Mesendoderm (in vitro differentiated cells): Measurements from ENCODE around the gene ST8SIA5.

ENCODE experiments used
- DNase-seq: peaks from one replicate; pipeline ENCODE4 v3.0.0; 2013
- H2AK5ac ChIP-seq: 2 replicates; pipeline ENCODE4 v1.6.1; 2013; ENCODE audit warnings: low read length, inconsistent platforms
- H2BK120ac ChIP-seq: 2 replicates; pipeline ENCODE4 v1.6.1; 2013; ENCODE audit warnings: low read depth, mild to moderate bottlenecking, low read length, moderate library complexity, mixed read lengths
- H2BK15ac ChIP-seq: replicated peaks from 2 replicates; pipeline ENCODE4 v1.6.1; 2013; ENCODE audit warnings: low read depth, mild to moderate bottlenecking, moderate library complexity
- H2BK5ac ChIP-seq: 2 replicates; pipeline ENCODE4 v1.6.1; 2013; ENCODE audit warnings: low read length, inconsistent platforms
- H3K18ac ChIP-seq: 2 replicates; pipeline ENCODE4 v1.6.1; 2013; ENCODE audit warnings: mild to moderate bottlenecking, low read length, mixed read lengths
- H3K23ac ChIP-seq: one replicate; pipeline ENCODE4 v1.6.1; 2013; ENCODE audit warnings: low read length
- H3K27ac ChIP-seq: 2 replicates; pipeline ENCODE4 v1.5.1; 2013; ENCODE audit warnings: low read depth, mild to moderate bottlenecking, inconsistent platforms, low read length, moderate library complexity
- H3K27me3 ChIP-seq: 2 replicates; pipeline ENCODE4 v1.6.1; 2013; ENCODE audit warnings: low read length, control low read depth, mild to moderate bottlenecking, inconsistent platforms; ENCODE audit not compliant: insufficient read depth, poor library complexity
- H3K36me3 ChIP-seq: 2 replicates; pipeline ENCODE4 v1.6.1; 2013; ENCODE audit warnings: low read length, inconsistent platforms; ENCODE audit not compliant: control insufficient read depth, insufficient read depth
- H3K4ac ChIP-seq: one replicate; pipeline ENCODE4 v1.6.1; 2013; ENCODE audit warnings: low read depth, mild to moderate bottlenecking, low read length, moderate library complexity
- H3K4me1 ChIP-seq: 2 replicates; pipeline ENCODE4 v1.6.1; 2013; ENCODE audit warnings: low read depth, low read length, inconsistent platforms; ENCODE audit not compliant: control insufficient read depth
- H3K4me2 ChIP-seq: 2 replicates; pipeline ENCODE4 v1.6.1; 2013; ENCODE audit warnings: low read length
- H3K4me3 ChIP-seq: 2 replicates; pipeline ENCODE4 v1.5.1; 2013; ENCODE audit warnings: mild to moderate bottlenecking, low read length
- H3K56ac ChIP-seq: one replicate; pipeline ENCODE4 v1.6.1; 2013; ENCODE audit warnings: low read length
- H3K79me1 ChIP-seq: 2 replicates; pipeline ENCODE4 v1.6.1; 2013; ENCODE audit warnings: low read length, inconsistent platforms
- H3K79me2 ChIP-seq: 2 replicates; pipeline ENCODE4 v1.6.1; 2013; ENCODE audit warnings: mild to moderate bottlenecking, low read length; ENCODE audit not compliant: control insufficient read depth, insufficient read depth
- H3K9ac ChIP-seq: 2 replicates; pipeline ENCODE4 v1.6.1; 2013; ENCODE audit warnings: low read length, inconsistent platforms
- H4K5ac ChIP-seq: one replicate; pipeline ENCODE4 v1.6.1; 2013; ENCODE audit warnings: low read length
- H4K8ac ChIP-seq: one replicate; pipeline ENCODE4 v1.6.1; 2013; ENCODE audit warnings: low read depth, mild to moderate bottlenecking, control low read depth, low read length, moderate library complexity
- WGBS: extraction: QIAGEN DNeasy Blood & Tissue Kit; methylation state at CpG from one replicate; pipeline ENCODE4 v1.1.7; 2013; ENCODE audit warnings: low lambda C conversion rate, missing lambda C conversion rate; ENCODE audit not compliant: insufficient coverage; ENCODE audit errors: extremely low coverage; 5-methylcytosine and 5-hydroxymethylcytosine counted together

Gene ST8SIA5

GRCh38 chr18:46716336-46716735 lies 40.5 kb downstream of the ST8SIA5 start:
- H3K4me2 ChIP-seq = no peak overlapping the region
- H3K4ac ChIP-seq = no peak overlapping the region
- H4K8ac ChIP-seq = no peak overlapping the region
- H3K27ac ChIP-seq = no peak overlapping the region
- H4K5ac ChIP-seq = no peak overlapping the region
- no peak overlapping the region for H3K9ac ChIP-seq
- H3K18ac ChIP-seq = no peak overlapping the region
- no peak overlapping the region for H2BK15ac ChIP-seq
- no CpG with 5 or more reads among the region's 5 CpGs for WGBS
- no peak overlapping the region for H3K56ac ChIP-seq
- H3K23ac ChIP-seq = no peak overlapping the region
- H2AK5ac ChIP-seq = no peak overlapping the region
- no peak overlapping the region for H3K4me3 ChIP-seq
- no peaks in the 10 kb centered on the region for H3K79me1 ChIP-seq
- DNase-seq = no peak
- H2BK120ac ChIP-seq = no peak overlapping the region
- H3K36me3 ChIP-seq = no peaks in the 10 kb centered on the region
- no peaks in the 10 kb centered on the region for H3K27me3 ChIP-seq
- no peaks in the 10 kb centered on the region for H3K4me1 ChIP-seq
- no peaks in the 10 kb centered on the region for H3K79me2 ChIP-seq
- no peak overlapping the region for H2BK5ac ChIP-seq

- no peak for DNase-seq
- Histone ChIP-seq H3K79me1 (no peaks in the 10 kb centered on the region), H3K56ac (no peak overlapping the region), H2BK120ac (no peak overlapping the region), H2BK15ac (no peak overlapping the region), H2BK5ac (no peak overlapping the region), H3K4me3 (no peak overlapping the region), H4K5ac (no peak overlapping the region), H3K18ac (no peak overlapping the region), H3K23ac (no peak overlapping the region), H3K4me1 (no peaks in the 10 kb centered on the region), H3K79me2 (no peaks in the 10 kb centered on the region), H2AK5ac (no peak overlapping the region), H3K9ac (no peak overlapping the region), H3K4me2 (no peak overlapping the region), H3K27ac (no peak overlapping the region), H3K27me3 (no peaks in the 10 kb centered on the region), H3K36me3 (no peaks in the 10 kb centered on the region), H4K8ac (no peak overlapping the region), H3K4ac (no peak overlapping the region)
- WGBS = no CpG with 5 or more reads among the region's 5 CpGs
Measured at GRCh38 chr18:46715062-46715461, 41.8 kb downstream of the ST8SIA5 start.

- Histone ChIP-seq H4K5ac (no peak overlapping the region), H3K79me2 (no peaks in the 10 kb centered on the region), H3K4me2 (no peak overlapping the region), H2BK5ac (no peak overlapping the region), H3K4ac (no peak overlapping the region), H2BK15ac (no peak overlapping the region), H3K27ac (no peak overlapping the region), H2AK5ac (no peak overlapping the region), H3K4me1 (no peaks in the 10 kb centered on the region), H3K23ac (no peak overlapping the region), H3K18ac (no peak overlapping the region), H3K36me3 (no peaks in the 10 kb centered on the region), H3K79me1 (no peaks in the 10 kb centered on the region), H2BK120ac (no peak overlapping the region), H3K56ac (no peak overlapping the region), H3K9ac (no peak overlapping the region), H3K4me3 (no peak overlapping the region), H3K27me3 (no peaks in the 10 kb centered on the region), H4K8ac (no peak overlapping the region)
- no peak for DNase-seq
- WGBS = no CpG with 5 or more reads among the region's 5 CpGs
Measured at GRCh38 chr18:46712406-46712805, 44.4 kb downstream of the ST8SIA5 start.

DNA sequence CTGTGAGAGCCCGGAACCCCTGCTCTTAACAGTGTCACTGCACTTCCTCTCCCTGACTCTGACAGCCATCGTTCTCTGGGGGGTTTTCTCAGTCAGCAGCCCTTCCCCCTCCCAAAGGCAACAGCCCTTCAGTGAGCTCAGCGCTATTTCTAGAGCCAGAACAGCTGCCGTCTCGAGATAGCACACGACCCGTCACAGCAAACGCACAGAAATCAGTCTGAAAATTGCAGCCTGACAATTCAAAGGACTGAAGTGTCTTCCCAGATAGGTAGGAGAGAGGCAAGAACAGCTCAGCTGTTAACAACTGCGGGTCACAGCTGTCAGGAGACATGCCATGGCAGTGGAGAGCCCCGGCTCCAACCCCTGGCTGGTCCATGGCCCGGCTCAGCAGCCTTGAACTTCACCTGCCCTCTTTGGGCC lies 45.4 kb downstream of the ST8SIA5 start:
- Histone ChIP-seq H3K79me2 (no peaks in the 10 kb centered on the region), H3K4me3 (no peak overlapping the region), H4K5ac (no peak overlapping the region), H3K23ac (no peak overlapping the region), H3K56ac (no peak overlapping the region), H3K79me1 (no peaks in the 10 kb centered on the region), H2BK5ac (no peak overlapping the region), H3K9ac (no peak overlapping the region), H2BK15ac (no peak overlapping the region), H3K27ac (no peak overlapping the region), H4K8ac (no peak overlapping the region), H2AK5ac (no peak overlapping the region), H3K27me3 (no peaks in the 10 kb centered on the region), H3K4me1 (peaks cover 5% of the 10 kb centered on the region), H3K36me3 (no peaks in the 10 kb centered on the region), H3K4ac (no peak overlapping the region), H3K18ac (no peak overlapping the region), H3K4me2 (no peak overlapping the region), H2BK120ac (no peak overlapping the region)
- DNase-seq = peak; percentile 37
- no CpG with 5 or more reads among the region's 11 CpGs for WGBS

DNA sequence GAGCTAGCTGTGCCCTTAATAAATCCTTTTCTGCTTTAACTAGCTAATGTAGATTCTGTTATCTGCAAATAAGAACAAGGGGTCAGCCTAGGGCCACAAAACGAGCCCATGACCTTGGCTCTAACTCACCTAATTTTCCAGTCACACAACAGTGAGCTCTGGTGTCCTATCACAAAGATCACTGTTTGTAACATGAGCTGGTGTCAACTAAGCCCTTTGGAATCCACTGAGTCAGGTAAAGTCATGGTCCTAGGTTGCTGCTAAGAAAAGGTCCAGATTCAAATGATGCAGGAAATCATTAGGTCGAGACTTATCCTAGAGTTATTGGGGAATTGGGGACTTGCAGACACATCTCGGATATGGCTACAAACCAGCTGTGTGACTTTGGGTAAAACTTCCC lies 49.9 kb downstream of the ST8SIA5 start:
- H3K79me2 ChIP-seq = no peaks in the 10 kb centered on the region
- DNase-seq = peak; percentile 68
- H3K79me1 ChIP-seq = no peaks in the 10 kb centered on the region
- H3K56ac ChIP-seq = no peak overlapping the region
- no peak overlapping the region for H2BK5ac ChIP-seq
- H4K8ac ChIP-seq = no peak overlapping the region
- H3K4me2 ChIP-seq = no peak overlapping the region
- H2BK15ac ChIP-seq = no peak overlapping the region
- no peak overlapping the region for H3K27ac ChIP-seq
- no peak overlapping the region for H2AK5ac ChIP-seq
- WGBS = no CpG with 5 or more reads among the region's 3 CpGs
- no peak overlapping the region for H3K18ac ChIP-seq
- H3K4me3 ChIP-seq = no peak overlapping the region
- no peak overlapping the region for H2BK120ac ChIP-seq
- no peaks in the 10 kb centered on the region for H3K36me3 ChIP-seq
- H3K27me3 ChIP-seq = no peaks in the 10 kb centered on the region
- no peak overlapping the region for H4K5ac ChIP-seq
- no peak overlapping the region for H3K4ac ChIP-seq
- H3K23ac ChIP-seq = no peak overlapping the region
- no peak overlapping the region for H3K9ac ChIP-seq
- H3K4me1 ChIP-seq = peaks cover 5% of the 10 kb centered on the region

DNA sequence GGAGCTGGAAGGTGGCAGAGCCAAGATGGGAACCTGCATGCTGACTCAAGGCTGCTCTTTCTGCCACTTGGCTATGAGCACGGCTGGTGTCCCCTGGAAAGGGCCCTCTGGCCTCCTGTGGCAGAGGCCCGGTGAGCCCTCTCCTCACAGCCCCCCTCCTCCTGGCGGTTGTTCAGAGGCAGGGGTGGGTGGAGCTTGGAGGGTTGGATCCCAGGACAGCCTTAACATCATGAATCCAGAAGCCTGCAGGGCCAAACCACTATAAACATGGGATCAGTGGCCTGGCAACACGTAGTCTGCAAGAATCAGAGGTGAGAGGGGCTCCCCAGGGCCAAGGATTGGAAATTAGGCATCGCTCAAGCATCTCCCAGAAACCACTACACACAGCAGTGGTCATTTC lies 51.3 kb downstream of the ST8SIA5 start:
- H3K18ac ChIP-seq = no peak overlapping the region
- no peak overlapping the region for H2BK120ac ChIP-seq
- DNase-seq = peak; percentile 57
- H3K27ac ChIP-seq = no peak overlapping the region
- H3K36me3 ChIP-seq = no peaks in the 10 kb centered on the region
- H3K23ac ChIP-seq = no peak overlapping the region
- no peaks in the 10 kb centered on the region for H3K27me3 ChIP-seq
- no peaks in the 10 kb centered on the region for H3K79me2 ChIP-seq
- H3K56ac ChIP-seq = no peak overlapping the region
- no peak overlapping the region for H3K4me3 ChIP-seq
- no peak overlapping the region for H2BK15ac ChIP-seq
- no peak overlapping the region for H3K4me2 ChIP-seq
- H3K4ac ChIP-seq = no peak overlapping the region
- no peak overlapping the region for H3K9ac ChIP-seq
- H3K79me1 ChIP-seq = no peaks in the 10 kb centered on the region
- no peak overlapping the region for H4K8ac ChIP-seq
- H4K5ac ChIP-seq = no peak overlapping the region
- H3K4me1 ChIP-seq = peaks cover 5% of the 10 kb centered on the region
- WGBS = no CpG with 5 or more reads among the region's 5 CpGs
- H2BK5ac ChIP-seq = no peak overlapping the region
- H2AK5ac ChIP-seq = no peak overlapping the region
